HCT116 (cell line): ENCODE results near the gene SELENOW. TPM values are rescaled to one million over a fixed set of nuclear protein-coding genes. Genes with fewer than 3 reads are reported as not detected.

Source experiments
- ATAC-seq: fragments of 200-7000 bp; cut with Tn5 transposase; 2 replicates; pipeline ENCODE4 v1.9.1; 2020; ENCODE audit warnings: mild to moderate bottlenecking, moderate library complexity
- BruUV-seq: library from RNA; stranded (reverse); fragments of 400-500 nt; replicated peaks from 2 replicates; lab custom pipeline; 2021; lab: Mats Ljungman, UMichigan
- CTCF ChIA-PET: fragments of 300-600 bp; sonication (Branson Sonifier 250); formaldehyde crosslinking; loops from one replicate; lab custom pipeline; 2021; ENCODE audit warnings: antibody characterized with exemption; lab: Charles Lee
- POLR2A ChIA-PET: fragments of 300-600, 350-600 bp; sonication (Branson Sonifier 250); formaldehyde crosslinking; loops from one replicate; lab custom pipeline; 2021; ENCODE audit warnings: antibody characterized with exemption; lab: Charles Lee
- RAD21 ChIA-PET, 2 experiments: fragments of 300-600 bp; sonication (Branson Sonifier 250); formaldehyde crosslinking; loops; one replicate each; lab custom pipeline; 2023; ENCODE audit warnings: low total read pairs in 2 of 2; ENCODE audit not compliant: uncharacterized antibody in 2 of 2, unreplicated experiment in 2 of 2, low non-redundant PET in 1 of 2; lab: Charles Lee
- DNase-seq: peaks from one replicate; pipeline ENCODE4 v3.0.0-alpha.2; 2010; ENCODE audit warnings: low read depth, low spot score
- H2AFZ ChIP-seq: fragments of 200-600 bp; shearing (Covaris generic), sonication (generic); 2 replicates; pipeline ENCODE4 v1.6.1; 2017; ENCODE audit warnings: low read depth, mixed run types, mixed read lengths, antibody characterized with exemption, low read length; ENCODE audit not compliant: poor library complexity, severe bottlenecking
- H3K27ac ChIP-seq: 2 replicates; pipeline ENCODE4 v1.5.1; 2012; ENCODE audit warnings: low read depth, low read length
- H3K27me3 ChIP-seq: fragments of 200-600 bp; sonication (generic); 2 replicates; pipeline ENCODE4 v1.6.1; 2016; ENCODE audit warnings: mixed run types, low read length, mixed read lengths; ENCODE audit not compliant: insufficient read depth
- H3K36me3 ChIP-seq, 2 experiments: fragments of 200-500 bp in 1 of 2; fragments of 200-600 bp in 1 of 2; sonication (Bioruptor generic) in 1 of 2; sonication (generic) in 1 of 2; 2 replicates each; pipeline versions ENCODE4 v1.5.1 to v1.6.1; 2014 to 2016; ENCODE audit warnings: low read length in 2 of 2, inconsistent platforms in 1 of 2, mixed read lengths in 1 of 2, mixed run types in 1 of 2; ENCODE audit not compliant: insufficient read depth in 2 of 2, control insufficient read depth in 1 of 2
- H3K4me1 ChIP-seq, 2 experiments: fragments of 200-600 bp in 1 of 2; sonication (generic) in 1 of 2; 2 replicates each; pipeline versions ENCODE4 v1.5.1 to v1.6.1; 2012 to 2017; ENCODE audit warnings: low read length in 2 of 2, inconsistent platforms in 1 of 2, mild to moderate bottlenecking in 1 of 2, mixed read lengths in 1 of 2, mixed run types in 1 of 2, moderate library complexity in 1 of 2; ENCODE audit not compliant: insufficient read depth in 2 of 2, control insufficient read depth in 1 of 2
- H3K4me2 ChIP-seq: fragments of 200-600 bp; sonication (generic); 2 replicates; pipeline ENCODE4 v1.6.1; 2017; ENCODE audit warnings: mixed run types, low read length, mixed read lengths
- H3K4me3 ChIP-seq, 2 experiments: fragments of 200-600 bp in 1 of 2; sonication (generic) in 1 of 2; replicated peaks in 1 of 2; 2 replicates each; pipeline ENCODE4 v1.5.1; 2011 to 2016; ENCODE audit warnings: low read length in 2 of 2, control low read depth in 1 of 2, low read depth in 1 of 2, mild to moderate bottlenecking in 1 of 2, mixed read lengths in 1 of 2, mixed run types in 1 of 2
- H3K79me2 ChIP-seq: fragments of 200-600 bp; sonication (generic); 2 replicates; pipeline ENCODE4 v1.6.1; 2017; ENCODE audit warnings: mild to moderate bottlenecking, mixed run types, low read length, moderate library complexity, mixed read lengths; ENCODE audit not compliant: insufficient read depth
- H3K9ac ChIP-seq: fragments of 200-600 bp; sonication (generic); 2 replicates; pipeline ENCODE4 v1.6.1; 2016; ENCODE audit warnings: low read length, mixed read lengths
- H3K9me2 ChIP-seq: fragments of 200-600 bp; sonication (generic), shearing (Covaris generic); 2 replicates; pipeline ENCODE4 v1.6.1; 2017; ENCODE audit warnings: mixed run types, mild to moderate bottlenecking, moderate library complexity; ENCODE audit not compliant: insufficient read depth
- H3K9me3 ChIP-seq, 2 experiments: fragments of 200-500 bp in 1 of 2; fragments of 200-600 bp in 1 of 2; sonication (Bioruptor generic) in 1 of 2; sonication (generic) in 1 of 2; 2 replicates each; pipeline ENCODE4 v1.6.1; 2014 to 2017; ENCODE audit warnings: low read length in 2 of 2, mixed read lengths in 2 of 2, inconsistent platforms in 1 of 2, low read depth in 1 of 2, mild to moderate bottlenecking in 1 of 2, mixed run types in 1 of 2, moderate library complexity in 1 of 2; ENCODE audit not compliant: control insufficient read depth in 1 of 2, insufficient read depth in 1 of 2
- H4K20me1 ChIP-seq: fragments of 200-600 bp; sonication (generic), shearing (Covaris generic); 2 replicates; pipeline ENCODE4 v1.6.1; 2017; ENCODE audit warnings: mixed run types, mild to moderate bottlenecking, moderate library complexity; ENCODE audit not compliant: insufficient read depth
- CBX3 ChIP-seq: IDR thresholded peaks from 2 replicates; pipeline ENCODE4 v1.6.1; 2012; ENCODE audit warnings: low read depth
- EGR1 ChIP-seq: IDR thresholded peaks from 2 replicates; pipeline ENCODE4 v1.6.1; 2012; ENCODE audit warnings: low read depth
- ELF1 ChIP-seq: IDR thresholded peaks from 2 replicates; pipeline ENCODE4 v1.6.1; 2012; ENCODE audit warnings: low read depth, borderline replicate concordance
- FOSL1 ChIP-seq: IDR thresholded peaks from 2 replicates; pipeline ENCODE4 v1.6.1; 2012; ENCODE audit warnings: low read depth
- TCF7L2 ChIP-seq: IDR thresholded peaks from 2 replicates; pipeline ENCODE4 v1.7.0; 2011; ENCODE audit warnings: borderline replicate concordance, inconsistent platforms; ENCODE audit not compliant: insufficient read depth, insufficient read length; ENCODE audit errors: extremely low read depth
- ZNF274 ChIP-seq: fragments of 200-500 bp; sonication (Bioruptor generic); IDR thresholded peaks from 2 replicates; pipeline ENCODE4 v1.6.1; 2014; ENCODE audit warnings: mild to moderate bottlenecking, low read depth, low read length, inconsistent platforms
- intact Hi-C: fragments of 100-400 bp; cut with micrococcal nuclease; formaldehyde crosslinking; loops from 2 replicates; pipeline ENCODE4 v1.10.0; 2022
- total RNA-seq: library from RNA; stranded (reverse); gene quantifications from one replicate; pipeline ENCODE4 v1.2.1, GENCODE V29; 2021; ENCODE audit not compliant: unreplicated experiment
- TF ChIP-seq, protein P1 (sequence below): IDR thresholded peaks from 2 replicates; pipeline ENCODE4 v1.6.1; 2012

SELENOW gene
- total RNA-seq, 1 experiment from 2014 or later, result 181 TPM

DNA sequence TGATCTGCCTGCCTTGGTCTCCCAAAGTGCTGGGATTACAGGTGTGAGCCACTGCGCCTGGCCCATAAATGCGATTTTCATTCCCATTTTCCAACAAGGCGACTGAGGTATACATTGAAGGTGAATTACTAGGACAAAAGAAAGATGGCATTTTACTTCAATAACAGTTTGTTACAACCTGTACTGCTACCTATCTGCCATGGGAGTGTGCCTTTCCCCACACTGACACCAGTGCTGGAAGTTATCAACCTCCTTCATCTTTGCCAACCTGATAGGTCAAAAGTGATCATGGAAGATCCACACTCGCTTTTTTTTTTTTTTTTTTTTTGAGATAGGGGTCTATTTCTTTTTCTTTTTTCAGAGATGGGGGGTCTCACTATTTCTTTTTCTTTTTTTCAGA is 54.2 kb downstream of the SELENOW start:
- no peak for DNase-seq
- intact Hi-C loops, result no loop called here
- ChIA-PET RAD21 (no interaction called here), POLR2A (no interaction called here), CTCF (no interaction called here)
- H3K4me3 ChIP-seq, result no peak overlapping the region
- H3K36me3 ChIP-seq, result no peaks in the 10 kb centered on the region
- no peaks in the 10 kb centered on the region for H3K27me3 ChIP-seq
- H3K79me2 ChIP-seq, result no peaks in the 10 kb centered on the region
- H3K9ac ChIP-seq, result no peak overlapping the region
- no peak overlapping the region for H3K4me2 ChIP-seq
- no peak overlapping the region for H3K27ac ChIP-seq
- ATAC-seq, result no peak
- no peaks in the 10 kb centered on the region for H3K9me3 ChIP-seq
- H3K4me1 ChIP-seq, result no peaks in the 10 kb centered on the region
- H2AFZ ChIP-seq, result no peak overlapping the region
- no peaks in the 10 kb centered on the region for H4K20me1 ChIP-seq
- TF ChIP-seq ZNF274 (no peak), CBX3 (no peak), FOSL1 (no peak), ELF1 (no peak), EGR1 (no peak), TCF7L2 (no peak)
- TF ChIP-seq, protein P1, sequence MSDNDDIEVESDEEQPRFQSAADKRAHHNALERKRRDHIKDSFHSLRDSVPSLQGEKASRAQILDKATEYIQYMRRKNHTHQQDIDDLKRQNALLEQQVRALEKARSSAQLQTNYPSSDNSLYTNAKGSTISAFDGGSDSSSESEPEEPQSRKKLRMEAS, result no peak
- TF ChIP-seq, all 23 proteins: peak for 0
- H3K9me2 ChIP-seq, result no peaks in the 10 kb centered on the region
- no TSS peak for BruUV-seq

Other genes with a start within 250 kb of the SELENOW start
- not detected for gene ZNF541, start 205.6 kb upstream of the SELENOW start, total RNA-seq
- gene BICRA, start 169.6 kb upstream of the SELENOW start, total RNA-seq, result 11.3 TPM
- gene EHD2, start 65.3 kb upstream of the SELENOW start, total RNA-seq, result 60.5 TPM
- gene NOP53, start 33.2 kb upstream of the SELENOW start, total RNA-seq, result 322 TPM
- gene TPRX1, start 25.8 kb downstream of the SELENOW start, total RNA-seq, result not detected
- gene CRX, start 43.2 kb downstream of the SELENOW start, total RNA-seq, result not detected
- not detected for gene TPRX2, start 80.5 kb downstream of the SELENOW start, total RNA-seq
- 0.27 TPM for gene SULT2A1, start 107.6 kb downstream of the SELENOW start, total RNA-seq
- gene BSPH1, start 213.5 kb downstream of the SELENOW start, total RNA-seq, result not detected
- gene ELSPBP1, start 215.9 kb downstream of the SELENOW start, total RNA-seq, result not detected